ENCODE results near the gene C16orf96.

Gene C16orf96

DNA sequence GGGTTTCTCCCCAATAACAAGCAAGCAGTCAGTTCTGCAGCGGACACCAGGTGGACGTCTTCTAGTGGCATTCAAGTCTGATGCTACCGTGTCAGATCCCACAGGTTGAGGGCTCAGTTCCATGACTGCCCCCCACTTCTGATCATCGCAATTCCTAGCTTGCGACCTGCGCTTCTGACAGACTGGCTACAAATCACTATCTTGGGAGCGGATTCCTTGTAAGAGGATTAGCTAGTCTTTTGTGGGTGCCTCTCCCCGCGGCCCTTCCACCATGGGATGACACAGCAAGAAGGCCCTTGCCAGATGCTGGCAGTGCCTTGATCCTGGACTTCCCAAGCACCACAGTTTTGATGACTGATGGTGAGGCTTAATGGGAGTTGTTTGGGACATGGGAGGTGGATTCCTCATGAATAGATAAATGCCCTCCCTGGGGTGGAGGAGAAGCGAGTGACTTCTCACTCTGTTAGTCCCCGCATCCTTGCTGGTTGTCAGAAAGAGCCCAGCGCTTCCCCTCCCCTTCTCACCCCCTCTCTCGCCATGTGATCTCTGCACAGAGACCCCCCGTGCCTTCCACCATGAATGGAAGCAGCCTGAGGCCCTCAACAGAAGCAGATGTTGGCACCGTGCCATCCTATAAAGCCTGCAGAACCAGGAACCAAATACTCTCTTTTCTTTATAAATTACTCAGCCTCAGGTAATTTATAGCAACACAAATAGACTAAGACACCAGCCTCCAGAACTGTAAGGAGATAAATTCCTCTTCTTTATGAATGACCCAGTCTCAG lies 36.7 kb upstream of the C16orf96 start:
- H3K4me3 ChIP-seq (ENCODE audit: low read depth in 1 of 2, low read length in 1 of 2): no peak overlapping the region
- H3K27me3 ChIP-seq: no peaks in the 10 kb centered on the region
- peaks cover 3% of the 10 kb centered on the region for H3K36me3 ChIP-seq
- TF ChIP-seq, protein P1, sequence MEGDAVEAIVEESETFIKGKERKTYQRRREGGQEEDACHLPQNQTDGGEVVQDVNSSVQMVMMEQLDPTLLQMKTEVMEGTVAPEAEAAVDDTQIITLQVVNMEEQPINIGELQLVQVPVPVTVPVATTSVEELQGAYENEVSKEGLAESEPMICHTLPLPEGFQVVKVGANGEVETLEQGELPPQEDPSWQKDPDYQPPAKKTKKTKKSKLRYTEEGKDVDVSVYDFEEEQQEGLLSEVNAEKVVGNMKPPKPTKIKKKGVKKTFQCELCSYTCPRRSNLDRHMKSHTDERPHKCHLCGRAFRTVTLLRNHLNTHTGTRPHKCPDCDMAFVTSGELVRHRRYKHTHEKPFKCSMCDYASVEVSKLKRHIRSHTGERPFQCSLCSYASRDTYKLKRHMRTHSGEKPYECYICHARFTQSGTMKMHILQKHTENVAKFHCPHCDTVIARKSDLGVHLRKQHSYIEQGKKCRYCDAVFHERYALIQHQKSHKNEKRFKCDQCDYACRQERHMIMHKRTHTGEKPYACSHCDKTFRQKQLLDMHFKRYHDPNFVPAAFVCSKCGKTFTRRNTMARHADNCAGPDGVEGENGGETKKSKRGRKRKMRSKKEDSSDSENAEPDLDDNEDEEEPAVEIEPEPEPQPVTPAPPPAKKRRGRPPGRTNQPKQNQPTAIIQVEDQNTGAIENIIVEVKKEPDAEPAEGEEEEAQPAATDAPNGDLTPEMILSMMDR (IDR thresholded peaks at IDR 0.05): no peak
- no peak overlapping the region for H3K27ac ChIP-seq
- H3K4me1 ChIP-seq (ENCODE audit: control insufficient read depth in 1 of 2, insufficient read depth in 1 of 2, low read depth in 1 of 2, low read length in 1 of 2): peaks cover 23 to 26% of the 10 kb centered on the region in 2 experiments
- H3K9me3 ChIP-seq: no peaks in the 10 kb centered on the region

DNA sequence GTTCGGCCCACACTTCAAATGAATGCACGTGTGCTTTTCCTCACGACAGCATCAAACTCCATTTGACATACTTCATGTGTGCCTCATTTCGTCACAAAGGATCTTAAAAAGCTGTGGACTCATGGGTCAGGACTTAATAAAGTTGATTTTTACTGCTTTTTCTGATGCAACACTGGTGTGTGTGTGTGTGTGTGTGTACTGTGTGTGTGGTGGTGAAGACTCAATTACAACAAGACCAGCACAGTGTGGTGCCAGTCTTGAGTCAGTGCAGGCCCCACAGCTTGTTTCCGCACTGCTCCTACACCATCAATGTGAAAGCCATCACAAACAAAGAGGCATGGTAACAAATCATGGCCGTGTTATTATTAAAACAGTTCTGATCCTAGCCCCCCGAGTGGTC lies 35.2 kb upstream of the C16orf96 start:
- H3K27me3 ChIP-seq: no peaks in the 10 kb centered on the region
- TF ChIP-seq, protein P1 (IDR thresholded peaks at IDR 0.05): no peak
- no peak overlapping the region for H3K4me3 ChIP-seq (ENCODE audit: low read depth in 1 of 2, low read length in 1 of 2)
- no peaks in the 10 kb centered on the region for H3K9me3 ChIP-seq
- H3K4me1 ChIP-seq (ENCODE audit: control insufficient read depth in 1 of 2, insufficient read depth in 1 of 2, low read depth in 1 of 2, low read length in 1 of 2): peaks cover 12 to 13% of the 10 kb centered on the region in 2 experiments
- no peaks in the 10 kb centered on the region for H3K36me3 ChIP-seq
- no peak overlapping the region for H3K27ac ChIP-seq

DNA sequence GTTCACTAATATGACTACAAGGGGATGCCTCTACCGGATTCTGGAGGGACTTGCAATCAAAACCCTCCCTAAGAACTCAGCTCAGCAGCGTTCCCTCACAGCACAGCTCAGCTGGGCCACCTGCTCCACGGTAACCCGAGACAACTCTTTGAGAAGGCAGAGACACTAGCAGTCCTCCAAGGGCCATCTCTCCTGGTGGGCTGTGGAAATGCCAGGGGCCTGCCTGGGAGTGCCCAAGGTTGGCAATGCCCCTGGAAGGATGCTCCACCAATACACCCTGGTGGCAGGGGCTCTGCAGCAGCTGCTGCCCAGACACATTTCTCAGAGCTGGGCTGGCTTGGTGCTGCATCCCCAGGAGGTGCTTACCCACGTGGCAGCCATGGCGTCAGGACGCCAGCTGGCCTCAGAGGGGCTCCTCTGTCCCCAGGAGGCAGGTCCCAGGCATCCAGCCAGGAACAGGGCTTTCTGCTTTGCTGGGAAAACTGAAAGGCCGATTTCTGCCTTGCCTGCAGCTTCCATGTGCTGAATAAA lies 34.0 kb upstream of the C16orf96 start:
- no peak overlapping the region for H3K4me3 ChIP-seq (ENCODE audit: low read depth in 1 of 2, low read length in 1 of 2)
- H3K36me3 ChIP-seq: no peaks in the 10 kb centered on the region
- H3K27ac ChIP-seq: no peak overlapping the region
- H3K4me1 ChIP-seq (ENCODE audit: control insufficient read depth in 1 of 2, insufficient read depth in 1 of 2, low read depth in 1 of 2, low read length in 1 of 2): peaks cover 6 to 7% of the 10 kb centered on the region in 2 experiments
- H3K9me3 ChIP-seq: no peaks in the 10 kb centered on the region
- TF ChIP-seq, protein P1 (IDR thresholded peaks at IDR 0.05): no peak
- no peaks in the 10 kb centered on the region for H3K27me3 ChIP-seq

DNA sequence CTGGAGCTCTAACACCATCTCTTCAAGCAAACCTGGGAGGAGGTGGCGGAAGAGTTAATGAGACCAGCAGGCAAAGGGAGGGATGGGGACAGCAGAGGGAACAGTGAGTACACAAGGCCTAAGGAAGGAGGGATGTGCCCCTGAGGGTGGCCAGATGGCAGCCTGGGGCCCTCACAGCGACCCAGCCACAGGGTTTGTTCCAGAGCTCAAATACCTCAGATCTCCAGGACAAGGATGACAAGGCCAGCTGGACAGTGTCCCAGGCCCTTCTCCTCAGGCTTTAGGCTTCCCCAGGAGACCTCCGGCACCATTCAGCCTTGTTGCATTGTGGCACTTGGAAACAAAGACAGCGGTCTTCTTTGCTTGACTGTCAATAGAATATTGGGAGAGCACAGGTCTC lies 32.5 kb upstream of the C16orf96 start:
- TF ChIP-seq, protein P1 (IDR thresholded peaks at IDR 0.05): no peak
- H3K27ac ChIP-seq: no peak overlapping the region
- H3K4me1 ChIP-seq (ENCODE audit: control insufficient read depth in 1 of 2, insufficient read depth in 1 of 2, low read depth in 1 of 2, low read length in 1 of 2): peaks cover 7 to 9% of the 10 kb centered on the region in 2 experiments

DNA sequence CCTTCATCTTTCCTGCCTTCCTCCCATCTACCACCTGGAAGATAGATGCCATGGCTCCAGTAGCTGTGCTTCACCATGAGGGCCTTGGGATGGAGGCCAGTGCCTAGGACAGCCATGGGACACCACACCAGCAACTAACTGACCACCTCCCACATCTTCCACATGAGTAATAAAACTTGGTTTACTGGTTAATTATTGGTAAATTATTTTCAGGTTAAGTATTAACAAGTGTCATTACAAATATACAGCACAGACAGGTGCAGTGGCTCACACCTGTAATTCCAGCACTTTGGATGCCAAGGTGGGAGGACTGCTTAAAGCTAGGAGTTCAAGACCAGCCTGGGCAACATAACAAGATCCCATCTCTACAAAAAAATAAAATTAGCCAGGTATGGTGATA lies 31.6 kb upstream of the C16orf96 start:
- Histone ChIP-seq H3K9me3 (no peaks in the 10 kb centered on the region), H3K27ac (no peak overlapping the region), H3K4me1 (ENCODE audit: control insufficient read depth in 1 of 2, insufficient read depth in 1 of 2, low read depth in 1 of 2, low read length in 1 of 2) (peaks cover 7 to 9% of the 10 kb centered on the region in 2 experiments), H3K27me3 (no peaks in the 10 kb centered on the region), H3K36me3 (no peaks in the 10 kb centered on the region), H3K4me3 (ENCODE audit: low read depth in 1 of 2, low read length in 1 of 2) (no peak overlapping the region)
- TF ChIP-seq, protein P1 (IDR thresholded peaks at IDR 0.05): no peak

More for the DNA sequence above, 32.5 kb upstream of the C16orf96 start:
- no peaks in the 10 kb centered on the region for H3K36me3 ChIP-seq
- no peaks in the 10 kb centered on the region for H3K9me3 ChIP-seq
- no peak overlapping the region for H3K4me3 ChIP-seq (ENCODE audit: low read depth in 1 of 2, low read length in 1 of 2)
- no peaks in the 10 kb centered on the region for H3K27me3 ChIP-seq
